Breast epithelium (tissue), 4 donors: ENCODE data around the gene LHPP. TPM values are rescaled to one million over a fixed set of nuclear protein-coding genes. Genes with fewer than 3 reads are reported as not detected.

Experiments
- DNase-seq, 2 donors: peaks; one replicate each; pipeline ENCODE4 v3.0.0-alpha.2; 2019; ENCODE audit warnings: low spot score in 2 of 2
- H3K27ac ChIP-seq, 2 donors: fragments of 200-600 bp; sonication (generic) in 1 of 2; one replicate each; pipeline ENCODE4 v1.5.1; 2016 to 2019; ENCODE audit warnings: mild to moderate bottlenecking in 1 of 2
- H3K27me3 ChIP-seq, 2 donors: fragments of 200-600 bp; sonication (generic) in 1 of 2; one replicate each; pipeline versions ENCODE4 v1.5.1 to v1.6.0; 2017 to 2019; ENCODE audit warnings: control low read depth in 1 of 2, mild to moderate bottlenecking in 1 of 2
- H3K36me3 ChIP-seq: fragments of 200-600 bp; one replicate; pipeline ENCODE4 v1.5.1; 2019
- H3K4me1 ChIP-seq, 2 donors: fragments of 200-600 bp; sonication (generic); one replicate each; pipeline ENCODE4 v1.5.1; 2016 to 2019; ENCODE audit warnings: control low read depth in 1 of 2
- H3K4me3 ChIP-seq, 3 donors: fragments of 200-600 bp; sonication (generic); 1 replicate in 2 of 3; 2 replicates in 1 of 3; pipeline ENCODE4 v1.5.1; 2016 to 2019; ENCODE audit warnings: mild to moderate bottlenecking in 3 of 3, moderate library complexity in 2 of 3
- H3K9me3 ChIP-seq, 2 donors: fragments of 200-600 bp; sonication (generic) in 1 of 2; one replicate each; pipeline ENCODE4 v1.5.1; 2016 to 2019; ENCODE audit warnings: control low read depth in 1 of 2
- POLR2A ChIP-seq: fragments of 450-650 bp; IDR thresholded peaks from one replicate; pipeline ENCODE4 v1.6.1; 2016; ENCODE audit warnings: antibody characterized with exemption, mild to moderate bottlenecking, moderate library complexity
- POLR2AphosphoS5 ChIP-seq, 3 donors: sonication (generic); formaldehyde crosslinking; IDR thresholded peaks; one replicate each; pipeline ENCODE4 v1.6.1; 2017; ENCODE audit warnings: antibody characterized with exemption in 3 of 3
- intact Hi-C: fragments of 100-400 bp; cut with DNase I; formaldehyde crosslinking; loops from one replicate; pipeline ENCODE4 v1.15.1; 2023; ENCODE audit warnings: low total_unique reads
- total RNA-seq, 3 donors: library from RNA; depleted of rRNA; stranded (reverse); fragments of >200 nt; gene quantifications; one replicate each; pipeline ENCODE4 v1.1.0, GENCODE V29; 2016
- TF ChIP-seq, protein P1 (sequence below), 3 donors: fragments of 450-650 bp; IDR thresholded peaks; one replicate each; pipeline ENCODE4 v1.5.1; 2016 to 2017; ENCODE audit warnings: antibody characterized with exemption in 3 of 3, mild to moderate bottlenecking in 3 of 3, moderate library complexity in 3 of 3

The LHPP gene
- total RNA-seq, 3 donors from 2014 or later, result 13.1 to 19.6 (median 17.0) TPM

DNA sequence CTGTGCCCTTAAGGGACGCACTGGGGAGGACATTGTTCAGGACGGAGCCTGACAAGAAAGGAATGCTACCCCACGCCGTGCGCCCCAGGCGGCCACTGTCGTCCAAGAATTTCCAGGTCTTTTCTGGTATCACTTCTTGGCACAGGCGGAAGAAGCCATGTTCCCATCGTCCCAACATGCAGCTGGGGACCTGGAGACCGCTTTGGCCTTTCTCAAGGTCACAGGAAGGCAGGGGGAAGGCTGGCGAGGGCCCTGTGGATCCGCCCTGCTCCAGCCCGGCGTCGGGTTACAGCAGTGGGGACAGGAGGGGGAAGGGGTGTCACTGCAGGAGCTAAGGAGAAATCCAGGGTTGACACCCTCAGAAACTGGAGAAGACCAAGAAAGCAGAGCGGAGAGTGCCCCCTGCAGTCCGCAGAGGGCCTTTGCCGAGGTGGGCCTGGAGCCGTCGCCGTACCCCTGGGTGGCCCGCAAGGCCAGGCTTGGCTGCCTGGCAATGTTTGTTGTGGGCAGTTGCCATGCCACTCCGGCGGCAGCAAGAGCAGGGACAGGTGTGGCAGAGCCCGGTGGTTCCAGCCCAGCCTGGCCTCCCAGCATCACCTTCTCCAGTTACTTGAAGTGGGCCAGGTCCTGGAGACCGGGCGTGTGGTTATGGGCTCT, 104.1 kb downstream of the LHPP start:
- Histone ChIP-seq H3K9me3 (no peaks in the 10 kb centered on the region), H3K27me3 (no peaks in the 10 kb centered on the region), H3K27ac (no peak overlapping the region), H3K4me3 (no peak overlapping the region), H3K4me1 (no peaks in the 10 kb centered on the region), H3K36me3 (no peaks in the 10 kb centered on the region)
- intact Hi-C loops, result no loop called here
- TF ChIP-seq, protein P1, sequence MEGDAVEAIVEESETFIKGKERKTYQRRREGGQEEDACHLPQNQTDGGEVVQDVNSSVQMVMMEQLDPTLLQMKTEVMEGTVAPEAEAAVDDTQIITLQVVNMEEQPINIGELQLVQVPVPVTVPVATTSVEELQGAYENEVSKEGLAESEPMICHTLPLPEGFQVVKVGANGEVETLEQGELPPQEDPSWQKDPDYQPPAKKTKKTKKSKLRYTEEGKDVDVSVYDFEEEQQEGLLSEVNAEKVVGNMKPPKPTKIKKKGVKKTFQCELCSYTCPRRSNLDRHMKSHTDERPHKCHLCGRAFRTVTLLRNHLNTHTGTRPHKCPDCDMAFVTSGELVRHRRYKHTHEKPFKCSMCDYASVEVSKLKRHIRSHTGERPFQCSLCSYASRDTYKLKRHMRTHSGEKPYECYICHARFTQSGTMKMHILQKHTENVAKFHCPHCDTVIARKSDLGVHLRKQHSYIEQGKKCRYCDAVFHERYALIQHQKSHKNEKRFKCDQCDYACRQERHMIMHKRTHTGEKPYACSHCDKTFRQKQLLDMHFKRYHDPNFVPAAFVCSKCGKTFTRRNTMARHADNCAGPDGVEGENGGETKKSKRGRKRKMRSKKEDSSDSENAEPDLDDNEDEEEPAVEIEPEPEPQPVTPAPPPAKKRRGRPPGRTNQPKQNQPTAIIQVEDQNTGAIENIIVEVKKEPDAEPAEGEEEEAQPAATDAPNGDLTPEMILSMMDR (IDR thresholded peaks at IDR 0.05), result peak in 1 of 3 donors; percentile 28
- no peak for TF ChIP-seq POLR2A
- DNase-seq, result peak in 1 of 2 donors; percentile 63

- intact Hi-C loops, result no loop called here
- Histone ChIP-seq H3K9me3 (no peaks in the 10 kb centered on the region), H3K4me3 (no peak overlapping the region), H3K27me3 (no peaks in the 10 kb centered on the region), H3K36me3 (no peaks in the 10 kb centered on the region), H3K27ac (no peak overlapping the region), H3K4me1 (no peaks in the 10 kb centered on the region)
- TF ChIP-seq POLR2A (no peak), POLR2AphosphoS5 (IDR thresholded peaks at IDR 0.05) (no peak)
- TF ChIP-seq, protein P1 (IDR thresholded peaks at IDR 0.05), result no peak
- DNase-seq, result no peak
Measured at GRCh38 chr10:124566222-124566888, 104.7 kb downstream of the LHPP start.

DNA sequence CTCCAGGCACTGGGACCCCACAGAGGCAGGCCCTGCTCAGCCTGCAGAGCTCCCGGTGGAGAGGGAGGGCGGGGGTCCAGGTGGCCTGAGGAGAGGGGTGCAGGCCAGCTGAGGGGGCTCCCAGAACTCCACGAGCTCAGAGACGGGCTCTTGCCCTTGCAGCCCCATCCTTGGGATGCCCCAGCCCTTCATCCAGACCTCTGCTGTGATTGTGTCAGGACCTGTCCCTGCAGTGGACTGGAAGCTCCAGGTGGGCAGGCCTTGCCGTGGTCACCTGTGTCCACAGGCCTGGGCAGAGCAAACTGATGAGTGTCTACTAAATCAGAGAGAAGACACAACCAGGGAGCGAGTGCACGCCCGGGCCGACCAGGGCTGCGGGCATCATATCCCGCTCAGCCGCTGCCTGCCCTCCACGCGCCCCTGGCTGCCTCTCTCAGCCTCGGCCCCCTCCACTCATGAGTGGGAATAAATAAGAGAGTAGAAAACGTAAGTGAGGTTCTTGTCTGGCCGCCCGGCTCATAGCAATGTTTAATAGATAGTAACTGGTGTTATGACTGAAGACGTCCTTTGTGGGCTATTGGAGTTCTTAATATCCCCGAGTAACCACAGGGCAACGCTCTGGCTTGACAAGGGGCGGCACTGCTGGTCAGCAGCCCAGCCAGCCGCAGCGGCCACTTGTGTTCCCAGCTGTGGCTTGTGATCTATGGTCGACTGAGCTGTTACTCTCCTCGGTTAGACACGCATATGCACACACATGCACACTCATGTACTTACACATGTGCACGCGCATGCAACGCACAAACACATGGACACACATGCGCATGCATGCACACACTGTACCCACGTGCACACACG, 105.6 kb downstream of the LHPP start:
- Histone ChIP-seq H3K27me3 (no peaks in the 10 kb centered on the region), H3K36me3 (no peaks in the 10 kb centered on the region), H3K9me3 (no peaks in the 10 kb centered on the region), H3K4me1 (no peaks in the 10 kb centered on the region), H3K27ac (no peak overlapping the region), H3K4me3 (no peak overlapping the region)
- TF ChIP-seq POLR2AphosphoS5 (IDR thresholded peaks at IDR 0.05) (no peak), POLR2A (no peak)
- TF ChIP-seq, protein P1 (IDR thresholded peaks at IDR 0.05), result no peak
- intact Hi-C loops, result no loop called here
- no peak for DNase-seq

GRCh38 chr10:124568339-124568738, 106.7 kb downstream of the LHPP start:
- no peak for DNase-seq
- H3K4me3 ChIP-seq, result no peak overlapping the region
- H3K9me3 ChIP-seq, result no peaks in the 10 kb centered on the region
- H3K36me3 ChIP-seq, result no peaks in the 10 kb centered on the region
- H3K27me3 ChIP-seq, result no peaks in the 10 kb centered on the region
- H3K27ac ChIP-seq, result no peak overlapping the region
- intact Hi-C loops, result no loop called here
- TF ChIP-seq POLR2AphosphoS5 (IDR thresholded peaks at IDR 0.05) (no peak), POLR2A (no peak)
- TF ChIP-seq, protein P1 (IDR thresholded peaks at IDR 0.05), result no peak
- no peaks in the 10 kb centered on the region for H3K4me1 ChIP-seq
